Endothelial cell of umbilical vein (primary cell): ENCODE results near the gene MST1. TPM values are rescaled to one million over a fixed set of nuclear protein-coding genes. Genes with fewer than 3 reads are reported as not detected.

Experiments used
- BruUV-seq: library from RNA; stranded (reverse); fragments of 400-500 nt; replicated peaks from 2 replicates; lab custom pipeline; 2021; lab: Mats Ljungman, UMichigan
- CTCF ChIA-PET: fragments of 300-600, 350-600 bp; sonication (Branson Sonifier 250); formaldehyde crosslinking; loops from one replicate; lab custom pipeline; 2021; ENCODE audit warnings: antibody characterized with exemption, inconsistent platforms; lab: Charles Lee
- POLR2A ChIA-PET: fragments of 300-600, 350-600 bp; sonication (Branson Sonifier 250); formaldehyde crosslinking; loops from one replicate; lab custom pipeline; 2021; ENCODE audit warnings: antibody characterized with exemption, inconsistent platforms; lab: Charles Lee
- DNase-seq: peaks from one replicate; pipeline ENCODE4 v3.0.0-alpha.2; 2011; ENCODE audit warnings: low read depth, low spot score
- FAIRE-seq: peaks from 2 replicates; lab custom pipeline; 2011; peaks lifted over from hg19 to GRCh38; lab: Jason Lieb, UNC
- H2AFZ ChIP-seq: 2 replicates; pipeline ENCODE4 v1.6.0; 2012; ENCODE audit warnings: low read depth, low read length, control low read depth, inconsistent platforms
- H3K27ac ChIP-seq: 2 replicates; pipeline ENCODE4 v1.5.1; 2011; ENCODE audit warnings: low read depth, mild to moderate bottlenecking, control low read depth, low read length, moderate library complexity; ENCODE audit not compliant: insufficient read depth
- H3K27me3 ChIP-seq, 2 experiments: 2 replicates each; pipeline versions ENCODE4 v1.6.0 to v1.6.1; 2011; ENCODE audit warnings: low read length in 2 of 2, mixed read lengths in 1 of 2; ENCODE audit not compliant: control insufficient read depth in 2 of 2, insufficient read depth in 2 of 2
- H3K36me3 ChIP-seq, 2 experiments: 2 replicates in 1 of 2; 3 replicates in 1 of 2; pipeline ENCODE4 v1.5.1; 2011; ENCODE audit warnings: low read length in 2 of 2, mild to moderate bottlenecking in 1 of 2, moderate library complexity in 1 of 2; ENCODE audit not compliant: control insufficient read depth in 2 of 2, insufficient read depth in 2 of 2; ENCODE audit errors: extremely low read depth in 1 of 2
- H3K4me1 ChIP-seq: 3 replicates; pipeline ENCODE4 v1.5.1; 2011; ENCODE audit warnings: mild to moderate bottlenecking, low read length; ENCODE audit not compliant: control insufficient read depth, insufficient read depth; ENCODE audit errors: extremely low read depth
- H3K4me2 ChIP-seq: 2 replicates; pipeline ENCODE4 v1.6.1; 2011; ENCODE audit warnings: low read length, control low read depth, mixed read lengths; ENCODE audit not compliant: insufficient read depth
- H3K4me3 ChIP-seq, 3 experiments: fragments of 200-600 bp in 1 of 3; sonication (generic), shearing (Covaris generic) in 1 of 3; replicated peaks in 1 of 3; 2 replicates each; pipeline ENCODE4 v1.5.1; 2011 to 2016; ENCODE audit warnings: control low read depth in 3 of 3, low read length in 3 of 3, mild to moderate bottlenecking in 2 of 3, inconsistent platforms in 1 of 3, low read depth in 1 of 3, moderate library complexity in 1 of 3; ENCODE audit not compliant: insufficient read depth in 1 of 3
- H3K79me2 ChIP-seq: 2 replicates; pipeline ENCODE4 v1.6.0; 2012; ENCODE audit warnings: low read length, inconsistent platforms; ENCODE audit not compliant: control insufficient read depth, insufficient read depth
- H3K9ac ChIP-seq: replicated peaks from 2 replicates; pipeline ENCODE3; 2011; ENCODE audit warnings: low read length, control low read depth; ENCODE audit not compliant: insufficient read depth; ENCODE audit errors: extremely low read depth
- H3K9me1 ChIP-seq: replicated peaks from 3 replicates; pipeline ENCODE4 v1.6.0; 2011; ENCODE audit warnings: mild to moderate bottlenecking, low read length; ENCODE audit not compliant: control insufficient read depth, insufficient read depth; ENCODE audit errors: extremely low read depth
- H3K9me3 ChIP-seq: replicated peaks from 2 replicates; pipeline ENCODE4 v1.5.1; 2012; ENCODE audit warnings: low read length, inconsistent platforms; ENCODE audit not compliant: control insufficient read depth, insufficient read depth
- H4K20me1 ChIP-seq: replicated peaks from 2 replicates; pipeline ENCODE3; 2011; ENCODE audit warnings: mild to moderate bottlenecking, low read length; ENCODE audit not compliant: control insufficient read depth, insufficient read depth; ENCODE audit errors: extremely low read depth
- CTCF ChIP-seq, 2 donors: IDR thresholded peaks; 1 replicate in 1 of 2; 2 replicates in 1 of 2; pipeline ENCODE4 v1.5.1; 2011; ENCODE audit warnings: low read length in 2 of 2, mild to moderate bottlenecking in 2 of 2, moderate library complexity in 2 of 2, control low read depth in 1 of 2, inconsistent platforms in 1 of 2, low read depth in 1 of 2; ENCODE audit not compliant: insufficient read depth in 1 of 2; ENCODE audit errors: extremely low read depth in 1 of 2
- EZH2 ChIP-seq: IDR thresholded peaks from 2 replicates; pipeline ENCODE4 v1.6.1; 2012; ENCODE audit warnings: borderline replicate concordance, low read depth, mild to moderate bottlenecking, moderate library complexity, low read length, inconsistent platforms; ENCODE audit not compliant: severe bottlenecking
- FOS ChIP-seq: IDR thresholded peaks from 2 replicates; pipeline ENCODE4 v1.6.1; 2011; ENCODE audit warnings: mild to moderate bottlenecking, low read length, moderate library complexity, borderline replicate concordance; ENCODE audit not compliant: insufficient read depth
- GATA2 ChIP-seq: IDR thresholded peaks from 2 replicates; pipeline ENCODE4 v1.7.0; 2011; ENCODE audit warnings: low read depth, mild to moderate bottlenecking, moderate library complexity, mixed read lengths, low read length; ENCODE audit not compliant: insufficient read length, insufficient read depth
- JUN ChIP-seq: IDR thresholded peaks from 2 replicates; pipeline ENCODE4 v1.6.1; 2011; ENCODE audit warnings: borderline replicate concordance, low read depth; ENCODE audit not compliant: insufficient read length, insufficient read depth
- MAX ChIP-seq: IDR thresholded peaks from 2 replicates; pipeline ENCODE4 v1.6.1; 2011; ENCODE audit not compliant: insufficient read depth, insufficient read length
- MYC ChIP-seq: IDR thresholded peaks from one replicate; pipeline ENCODE4 v1.6.1; 2011; ENCODE audit warnings: mild to moderate bottlenecking, low read depth, low read length
- POLR2A ChIP-seq: IDR thresholded peaks from 2 replicates; pipeline ENCODE4 v1.6.1; 2012; ENCODE audit warnings: low read depth, mild to moderate bottlenecking, control low read depth, low read length
- POLR2AphosphoS5 ChIP-seq: IDR thresholded peaks from 2 replicates; pipeline ENCODE4 v1.6.1; 2012; ENCODE audit warnings: low read depth, mild to moderate bottlenecking, control low read depth, low read length, moderate library complexity; ENCODE audit not compliant: insufficient read depth
- dilution Hi-C: fragments of 300-500 bp; cut with MboI; formaldehyde crosslinking; loops from one replicate; pipeline ENCODE4 v1.15.0; 2019; ENCODE audit warnings: low sequenced_read_pairs; ENCODE audit not compliant: extremely low pct_ligation_motif_present
- intact Hi-C: fragments of 100-400 bp; cut with micrococcal nuclease; formaldehyde crosslinking; loops from one replicate; pipeline ENCODE4 v1.10.0; 2022
- polyA plus RNA-seq, 4 experiments: library from polyadenylated mRNA; depleted of rRNA in 3 of 4; stranded (reverse) in 3 of 4; unstranded in 1 of 4; fragments of >200 nt; gene quantifications; 2 replicates each; pipeline versions ENCODE4 v1.2.1 to v1.2.3, GENCODE V29; 2011 to 2012; ENCODE audit warnings: missing spikeins in 1 of 4
- total RNA-seq: library from RNA; stranded (reverse); gene quantifications from 2 replicates; pipeline ENCODE4 v1.2.3, GENCODE V29; 2021

The MST1 gene
- total and polyA plus RNA-seq, 2 donors (not counting 3 experiments of a cell fraction or from before 2014, with no cell fraction given), result 6.1 to 17.5 TPM

- dilution Hi-C loops (no loop called here), intact Hi-C loops (no loop called here)
- CTCF ChIA-PET, result no interaction called here
- no peaks in the 10 kb centered on the region for H3K9me1 ChIP-seq
- peaks cover 0 to 13% of the 10 kb centered on the region in 2 experiments for H3K36me3 ChIP-seq
- H3K27ac ChIP-seq, result no peak overlapping the region
- H3K4me1 ChIP-seq, result no peaks in the 10 kb centered on the region
- H4K20me1 ChIP-seq, result no peaks in the 10 kb centered on the region
- no peak overlapping the region for H3K4me2 ChIP-seq
- TF ChIP-seq POLR2AphosphoS5 (no peak), EZH2 (no peak), GATA2 (no peak), CTCF (IDR thresholded peaks at IDR 0.05; ENCODE audit: extremely low read depth in 1 of 2, insufficient read depth in 1 of 2, low read depth in 1 of 2, low read length in 2 of 2) (no peak), JUN (no peak), FOS (no peak), MYC (no peak), MAX (no peak), POLR2A (no peak)
- DNase-seq, result no peak
- no peaks in the 10 kb centered on the region for H3K27me3 ChIP-seq
- BruUV-seq, result no TSS peak
- H2AFZ ChIP-seq, result no peak overlapping the region
- FAIRE-seq, result no peak
- H3K9ac ChIP-seq, result no peak overlapping the region
- POLR2A ChIA-PET, result no interaction called here
- no peaks in the 10 kb centered on the region for H3K79me2 ChIP-seq
- no peaks in the 10 kb centered on the region for H3K9me3 ChIP-seq
- no peak overlapping the region for H3K4me3 ChIP-seq
These were observed 8.1 kb downstream of the MST1 start for GRCh38 chr3:49681232-49681522.
